Measurements from ENCODE around the gene BACH2. TPM values are rescaled to one million over a fixed set of nuclear protein-coding genes. Genes with fewer than 3 reads are reported as not detected.

Gene BACH2
- polyA plus RNA-seq, 1 donor (not counting 4 experiments of a cell fraction or from before 2014, with no cell fraction given): 0.50 TPM

DNA sequence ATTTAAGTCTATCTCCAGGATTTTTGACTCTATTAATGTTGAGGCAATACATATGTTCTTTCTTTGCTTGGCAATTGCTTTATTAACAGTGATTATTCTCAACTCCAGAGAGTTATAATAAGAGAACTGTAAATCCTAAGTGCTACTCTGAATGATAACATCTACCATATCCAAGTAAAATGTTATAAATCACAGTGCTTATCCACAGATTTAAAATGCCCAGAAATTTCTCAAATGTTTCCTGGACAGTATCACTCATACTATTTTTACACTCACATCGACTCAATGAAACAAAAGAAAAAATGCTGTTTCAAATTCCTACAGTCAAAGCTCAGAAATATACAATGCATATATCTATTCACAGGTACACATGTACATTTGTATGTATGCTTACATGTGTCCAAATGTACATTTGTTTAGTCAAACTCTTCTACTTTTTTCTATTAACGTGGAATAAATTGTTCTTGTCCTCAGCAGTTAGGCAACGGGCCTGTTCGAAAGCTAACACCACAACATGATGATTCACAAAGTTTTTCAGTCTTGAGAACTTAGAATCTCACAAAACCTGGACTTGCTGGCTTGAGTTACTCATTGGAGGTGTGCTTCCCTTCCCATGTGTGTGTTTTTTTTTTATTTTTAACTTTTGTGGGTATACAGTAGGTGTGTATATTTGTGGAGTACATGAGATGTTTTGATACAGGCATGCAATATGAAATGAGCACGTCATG lies 209.4 kb downstream of the BACH2 start:
- peak overlapping the region; percentile 50 for H3K9ac ChIP-seq (ENCODE audit: control insufficient read depth, extremely low read depth, insufficient read depth, low read length)
- TF ChIP-seq, protein P1, sequence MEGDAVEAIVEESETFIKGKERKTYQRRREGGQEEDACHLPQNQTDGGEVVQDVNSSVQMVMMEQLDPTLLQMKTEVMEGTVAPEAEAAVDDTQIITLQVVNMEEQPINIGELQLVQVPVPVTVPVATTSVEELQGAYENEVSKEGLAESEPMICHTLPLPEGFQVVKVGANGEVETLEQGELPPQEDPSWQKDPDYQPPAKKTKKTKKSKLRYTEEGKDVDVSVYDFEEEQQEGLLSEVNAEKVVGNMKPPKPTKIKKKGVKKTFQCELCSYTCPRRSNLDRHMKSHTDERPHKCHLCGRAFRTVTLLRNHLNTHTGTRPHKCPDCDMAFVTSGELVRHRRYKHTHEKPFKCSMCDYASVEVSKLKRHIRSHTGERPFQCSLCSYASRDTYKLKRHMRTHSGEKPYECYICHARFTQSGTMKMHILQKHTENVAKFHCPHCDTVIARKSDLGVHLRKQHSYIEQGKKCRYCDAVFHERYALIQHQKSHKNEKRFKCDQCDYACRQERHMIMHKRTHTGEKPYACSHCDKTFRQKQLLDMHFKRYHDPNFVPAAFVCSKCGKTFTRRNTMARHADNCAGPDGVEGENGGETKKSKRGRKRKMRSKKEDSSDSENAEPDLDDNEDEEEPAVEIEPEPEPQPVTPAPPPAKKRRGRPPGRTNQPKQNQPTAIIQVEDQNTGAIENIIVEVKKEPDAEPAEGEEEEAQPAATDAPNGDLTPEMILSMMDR (optimal IDR thresholded peaks at IDR 0.05 in 1 of 3, IDR thresholded peaks at IDR 0.05 in 1 of 3, conservative IDR thresholded peaks at IDR 0.05 in 1 of 3; ENCODE audit: extremely low read depth in 1 of 3, insufficient read depth in 2 of 3, low read length in 3 of 3): no peak
- no peak for TF ChIP-seq EZH2 (IDR thresholded peaks at IDR 0.05; ENCODE audit: low read length)
- peak overlapping the region; percentile 93 for H3K27ac ChIP-seq (ENCODE audit: control insufficient read depth, insufficient read depth, low read length)
- H3K79me2 ChIP-seq (ENCODE audit: control insufficient read depth, insufficient read depth, low read length): no peaks in the 10 kb centered on the region
- peak; percentile 58 for DNase-seq (ENCODE audit: low read depth, low spot score)
- peaks cover 2% of the 10 kb centered on the region for H3K9me1 ChIP-seq (ENCODE audit: control insufficient read depth, extremely low read depth, insufficient read depth, low read length)
- H3K4me3 ChIP-seq (ENCODE audit: control insufficient read depth in 2 of 3, extremely low read depth in 1 of 3, insufficient read depth in 2 of 3, low read depth in 1 of 3, low read length in 3 of 3): peak overlapping the region in 1 of 3 experiments; percentile 22
- H3K4me2 ChIP-seq (ENCODE audit: control insufficient read depth, extremely low read depth, insufficient read depth, low read depth, low read length): peak overlapping the region; percentile 62
- H3K4me1 ChIP-seq (ENCODE audit: control insufficient read depth, extremely low read depth, insufficient read depth, low read length): peaks cover 30% of the 10 kb centered on the region
- no peaks in the 10 kb centered on the region for H3K27me3 ChIP-seq (ENCODE audit: control insufficient read depth, extremely low read depth, insufficient read depth, low read length)
- peak overlapping the region; percentile 27 for H2AFZ ChIP-seq (ENCODE audit: control insufficient read depth, low read length)
- dilution Hi-C loops (cut with MboI; ENCODE audit: extremely low pct_ligation_motif_present, low sequenced_read_pairs): no loop called here
- FAIRE-seq: peak; percentile 79
- H3K9me3 ChIP-seq (ENCODE audit: control insufficient read depth, low read depth, low read length): no peaks in the 10 kb centered on the region
- H3K36me3 ChIP-seq (ENCODE audit: control insufficient read depth in 2 of 2, extremely low read depth in 1 of 2, insufficient read depth in 2 of 2, low read length in 2 of 2): no peaks in the 10 kb centered on the region
- no peaks in the 10 kb centered on the region for H4K20me1 ChIP-seq (ENCODE audit: control insufficient read depth, extremely low read depth, insufficient read depth, low read length)

DNA sequence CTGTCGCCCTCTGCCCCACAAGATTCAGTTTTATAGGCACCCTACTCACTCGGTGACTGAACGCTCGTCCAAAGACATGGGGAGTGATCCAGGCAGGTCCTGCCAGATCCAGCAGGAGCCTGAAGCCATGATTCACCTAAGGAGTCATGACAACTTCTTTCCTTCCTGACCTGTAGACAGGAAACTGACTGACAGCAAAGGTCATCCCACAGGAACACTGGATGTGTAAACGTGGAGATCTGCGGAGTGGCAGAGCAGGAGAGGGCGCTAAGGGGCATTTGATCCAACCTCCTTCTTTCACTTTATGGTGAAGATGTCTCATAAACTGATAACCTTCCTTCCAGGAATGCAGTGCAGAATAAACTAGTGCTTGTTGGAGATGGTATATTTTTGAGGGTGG lies 210.1 kb downstream of the BACH2 start:
- Histone ChIP-seq H3K4me1 (ENCODE audit: control insufficient read depth, extremely low read depth, insufficient read depth, low read length) (peaks cover 30% of the 10 kb centered on the region), H3K27me3 (ENCODE audit: control insufficient read depth, extremely low read depth, insufficient read depth, low read length) (no peaks in the 10 kb centered on the region), H3K9me1 (ENCODE audit: control insufficient read depth, extremely low read depth, insufficient read depth, low read length) (peaks cover 2% of the 10 kb centered on the region), H3K4me3 (ENCODE audit: control insufficient read depth in 2 of 3, extremely low read depth in 1 of 3, insufficient read depth in 2 of 3, low read depth in 1 of 3, low read length in 3 of 3) (peak overlapping the region in 1 of 3 experiments; percentile 9), H3K4me2 (ENCODE audit: control insufficient read depth, extremely low read depth, insufficient read depth, low read depth, low read length) (peak overlapping the region; percentile 62), H3K9ac (ENCODE audit: control insufficient read depth, extremely low read depth, insufficient read depth, low read length) (peak overlapping the region; percentile 50), H4K20me1 (ENCODE audit: control insufficient read depth, extremely low read depth, insufficient read depth, low read length) (no peaks in the 10 kb centered on the region), H3K79me2 (ENCODE audit: control insufficient read depth, insufficient read depth, low read length) (no peaks in the 10 kb centered on the region), H3K9me3 (ENCODE audit: control insufficient read depth, low read depth, low read length) (no peaks in the 10 kb centered on the region), H3K36me3 (ENCODE audit: control insufficient read depth in 2 of 2, extremely low read depth in 1 of 2, insufficient read depth in 2 of 2, low read length in 2 of 2) (no peaks in the 10 kb centered on the region), H3K27ac (ENCODE audit: control insufficient read depth, insufficient read depth, low read length) (peak overlapping the region; percentile 93), H2AFZ (ENCODE audit: control insufficient read depth, low read length) (no peak overlapping the region)
- TF ChIP-seq, protein P1 (optimal IDR thresholded peaks at IDR 0.05 in 1 of 3, IDR thresholded peaks at IDR 0.05 in 1 of 3, conservative IDR thresholded peaks at IDR 0.05 in 1 of 3; ENCODE audit: extremely low read depth in 1 of 3, insufficient read depth in 2 of 3, low read length in 3 of 3): peak in 2 of 3 experiments; percentile 56 to 76
- no peak for TF ChIP-seq EZH2 (IDR thresholded peaks at IDR 0.05; ENCODE audit: low read length)
- dilution Hi-C loops (cut with MboI; ENCODE audit: extremely low pct_ligation_motif_present, low sequenced_read_pairs): no loop called here
- peak; percentile 98 for FAIRE-seq
- DNase-seq (ENCODE audit: low read depth, low spot score): peak; percentile 93

All from keratinocyte (primary cell).